Upper lobe of left lung (tissue), 6 donors: Measurements from ENCODE around the gene RNLS. TPM values are rescaled to one million over a fixed set of nuclear protein-coding genes. Genes with fewer than 3 reads are reported as not detected.
A peak's percentile ranks its signal among the peaks of the same experiment; 100 is the strongest.

Source experiments
- ATAC-seq, 2 donors: fragments of 200-7000 bp; cut with Tn5 transposase; one replicate each; pipeline ENCODE4 v1.9.1; 2022; ENCODE audit warnings: mild to moderate bottlenecking in 2 of 2, moderate library complexity in 2 of 2; ENCODE audit not compliant: low FRiP score in 2 of 2
- DNase-seq, 2 donors: peaks; one replicate each; pipeline ENCODE4 v3.0.0-alpha.2; 2019 to 2020
- H3K27ac ChIP-seq, 4 donors: fragments of 200-600 bp; sonication (generic); one replicate each; pipeline ENCODE4 v1.5.1; 2016 to 2019
- H3K27me3 ChIP-seq, 4 donors: fragments of 200-600 bp; sonication (generic); one replicate each; pipeline ENCODE4 v1.5.1; 2017 to 2019
- H3K36me3 ChIP-seq, 4 donors: fragments of 200-600 bp; sonication (generic); one replicate each; pipeline ENCODE4 v1.5.1; 2016 to 2019
- H3K4me1 ChIP-seq, 4 donors: fragments of 200-600 bp; sonication (generic); one replicate each; pipeline ENCODE4 v1.5.1; 2018 to 2019
- H3K4me3 ChIP-seq, 4 donors: fragments of 200-600 bp; sonication (generic); one replicate each; pipeline ENCODE4 v1.5.1; 2017 to 2019; ENCODE audit warnings: mild to moderate bottlenecking in 2 of 4, moderate library complexity in 1 of 4
- H3K9me3 ChIP-seq, 4 donors: fragments of 200-600 bp; sonication (generic); one replicate each; pipeline ENCODE4 v1.5.1; 2018 to 2019
- CTCF ChIP-seq, 6 experiments: fragments of 450-650 bp in 4 of 6; fragments of 200-600 bp in 2 of 6; sonication (generic) in 2 of 6; IDR thresholded peaks; one replicate each; pipeline ENCODE4 v1.5.1; 2016 to 2019; ENCODE audit warnings: antibody characterized with exemption in 6 of 6
- EP300 ChIP-seq, 4 donors: sonication (generic); formaldehyde crosslinking; IDR thresholded peaks; one replicate each; pipeline ENCODE4 v1.5.1; 2017; ENCODE audit warnings: antibody characterized with exemption in 4 of 4, control low read depth in 2 of 4
- POLR2A ChIP-seq, 4 donors: fragments of 450-650 bp; IDR thresholded peaks; one replicate each; pipeline ENCODE4 v1.5.1; 2016 to 2017; ENCODE audit warnings: antibody characterized with exemption in 4 of 4, mild to moderate bottlenecking in 2 of 4
- POLR2AphosphoS5 ChIP-seq, 2 donors: sonication (generic); formaldehyde crosslinking; IDR thresholded peaks; one replicate each; pipeline ENCODE4 v1.5.1; 2017; ENCODE audit warnings: antibody characterized with exemption in 2 of 2
- WGBS, 2 donors: methylation state at CpG; one replicate each; pipeline ENCODE4 v1.1.5; 2017 to 2018; 5-methylcytosine and 5-hydroxymethylcytosine counted together
- total RNA-seq, 6 donors: library from RNA; depleted of rRNA in 4 of 6; stranded (reverse); fragments of >200 nt in 4 of 6; gene quantifications; one replicate each; pipeline versions ENCODE4 v1.1.0 to v1.2.1, GENCODE V29; 2016 to 2021
- donor health status: DM: no; HTN: no; CAD: no; lungs with moderate emphysema.
- donor health status: DM: no; HTN: yes; CAD: no; lungs with severe emphysema.

RNLS gene
- total RNA-seq, 6 donors from 2014 or later, result 5.0 to 27.1 (median 15.0) TPM

GRCh38 chr10:88233870-88234269, 349.2 kb downstream of the RNLS start:
- TF ChIP-seq POLR2AphosphoS5 (IDR thresholded peaks at IDR 0.05) (no peak), POLR2A (IDR thresholded peaks at IDR 0.05) (no peak), EP300 (IDR thresholded peaks at IDR 0.05) (no peak), CTCF (IDR thresholded peaks at IDR 0.05) (no peak)
- Histone ChIP-seq H3K27ac (no peak overlapping the region), H3K4me3 (no peak overlapping the region), H3K9me3 (no peaks in the 10 kb centered on the region), H3K27me3 (no peaks in the 10 kb centered on the region), H3K4me1 (peaks cover 0 to 22% (median 6%) of the 10 kb centered on the region in 4 donors), H3K36me3 (no peaks in the 10 kb centered on the region)
- DNase-seq, result no peak
- ATAC-seq, result no peak
- WGBS, 2 donors, result 67 to 72% methylated on average over 6 of the region's 6 CpGs

- Histone ChIP-seq H3K27me3 (no peaks in the 10 kb centered on the region), H3K27ac (no peak overlapping the region), H3K36me3 (no peaks in the 10 kb centered on the region), H3K4me1 (peaks cover 0 to 21% (median 6%) of the 10 kb centered on the region in 4 donors), H3K4me3 (no peak overlapping the region), H3K9me3 (no peaks in the 10 kb centered on the region)
- no peak for DNase-seq
- ATAC-seq, result no peak
- no peak for TF ChIP-seq EP300 (IDR thresholded peaks at IDR 0.05)
- no peak for TF ChIP-seq CTCF (IDR thresholded peaks at IDR 0.05)
- no peak for TF ChIP-seq POLR2A (IDR thresholded peaks at IDR 0.05)
- TF ChIP-seq POLR2AphosphoS5 (IDR thresholded peaks at IDR 0.05), result no peak
- 80 to 87% methylated on average over 7 of the region's 7 CpGs for WGBS, 2 donors
Measured at GRCh38 chr10:88232983-88233543, 350.1 kb downstream of the RNLS start.

GRCh38 chr10:88232029-88232895, 350.9 kb downstream of the RNLS start:
- DNase-seq (peak in 1 of 2 donors; percentile 75), ATAC-seq (peak in 1 of 2 donors; percentile 50)
- 49 to 55% methylated on average over 5 of the region's 5 CpGs for WGBS, 2 donors
- TF ChIP-seq POLR2AphosphoS5 (IDR thresholded peaks at IDR 0.05) (no peak), POLR2A (IDR thresholded peaks at IDR 0.05) (no peak), EP300 (IDR thresholded peaks at IDR 0.05) (no peak), CTCF (IDR thresholded peaks at IDR 0.05) (no peak)
- no peak overlapping the region for H3K27ac ChIP-seq
- H3K27me3 ChIP-seq, result no peaks in the 10 kb centered on the region
- H3K9me3 ChIP-seq, result no peaks in the 10 kb centered on the region
- no peak overlapping the region for H3K4me3 ChIP-seq
- no peaks in the 10 kb centered on the region for H3K36me3 ChIP-seq
- H3K4me1 ChIP-seq, result peaks cover 0 to 16% (median 6%) of the 10 kb centered on the region in 4 donors

- H3K27ac ChIP-seq, result no peak overlapping the region
- WGBS, 2 donors, result 80 to 83% methylated on average over 8 of the region's 8 CpGs
- ATAC-seq, result no peak
- H3K4me3 ChIP-seq, result no peak overlapping the region
- no peak for DNase-seq
- no peaks in the 10 kb centered on the region for H3K36me3 ChIP-seq
- no peak for TF ChIP-seq CTCF (IDR thresholded peaks at IDR 0.05)
- TF ChIP-seq POLR2A (IDR thresholded peaks at IDR 0.05), result no peak
- TF ChIP-seq POLR2AphosphoS5 (IDR thresholded peaks at IDR 0.05), result no peak
- H3K27me3 ChIP-seq, result no peaks in the 10 kb centered on the region
- no peaks in the 10 kb centered on the region for H3K9me3 ChIP-seq
- H3K4me1 ChIP-seq, result peaks cover 0 to 12% (median 6%) of the 10 kb centered on the region in 4 donors
Measured at GRCh38 chr10:88230251-88230650, 352.9 kb downstream of the RNLS start.
